Muscle of leg (tissue), 11 donors: ENCODE results near the gene SLIT1. TPM values are rescaled to one million over a fixed set of nuclear protein-coding genes. Genes with fewer than 3 reads are reported as not detected.

ENCODE experiments used
- DNase-seq: peaks from one replicate; pipeline ENCODE4 v3.0.0; 2013
- H3K27ac ChIP-seq: one replicate; pipeline ENCODE4 v1.5.1; 2013; ENCODE audit warnings: mild to moderate bottlenecking, low read length, control low read depth
- H3K27me3 ChIP-seq: one replicate; pipeline ENCODE4 v1.6.1; 2013; ENCODE audit warnings: low read length; ENCODE audit not compliant: control insufficient read depth, insufficient read depth
- H3K36me3 ChIP-seq: one replicate; pipeline ENCODE4 v1.6.1; 2013; ENCODE audit warnings: low read length; ENCODE audit not compliant: control insufficient read depth, insufficient read depth
- H3K4me1 ChIP-seq: one replicate; pipeline ENCODE4 v1.6.1; 2013; ENCODE audit warnings: low read length; ENCODE audit not compliant: control insufficient read depth, insufficient read depth
- H3K4me3 ChIP-seq: one replicate; pipeline ENCODE4 v1.5.1; 2013; ENCODE audit warnings: low read length, control low read depth
- H3K9me3 ChIP-seq: replicated peaks from 2 replicates; pipeline ENCODE4 v1.6.1; 2013; ENCODE audit warnings: low read depth, low read length; ENCODE audit not compliant: control insufficient read depth
- whole genome bisulfite sequencing: methylation state at CpG from one replicate; pipeline ENCODE4 v1.1.5; 2013; ENCODE audit warnings: missing lambda C conversion rate; ENCODE audit not compliant: insufficient coverage; 5-methylcytosine and 5-hydroxymethylcytosine counted together
- polyA plus RNA-seq, 8 donors: library from polyadenylated mRNA; unstranded; fragments of 120-200 nt; gene quantifications; one replicate each; pipeline versions ENCODE4 v1.2.1 to v1.2.3, GENCODE V29; 2013; ENCODE audit warnings: inconsistent platforms in 1 of 8, low replicate concordance in 1 of 8; ENCODE audit not compliant: insufficient read length in 8 of 8, insufficient read depth in 1 of 8
- total RNA-seq: library from RNA; stranded (reverse); fragments of 120-200 nt; gene quantifications from one replicate; pipeline ENCODE4 v1.2.4, GENCODE V29; 2013

Gene SLIT1
- total and polyA plus RNA-seq, 9 donors: 0.35 to 1.4 (median 1.1) TPM

- no peak for DNase-seq
- H3K27ac ChIP-seq: no peak overlapping the region
- 70% methylated on average over 7 of the region's 7 CpGs for WGBS
- H3K9me3 ChIP-seq: peaks cover 3% of the 10 kb centered on the region
- no peaks in the 10 kb centered on the region for H3K36me3 ChIP-seq
- no peak overlapping the region for H3K4me3 ChIP-seq
- peaks cover 2% of the 10 kb centered on the region for H3K4me1 ChIP-seq
- no peaks in the 10 kb centered on the region for H3K27me3 ChIP-seq
Measured at GRCh38 chr10:97049670-97050069, 136.1 kb downstream of the SLIT1 start.

GRCh38 chr10:97048649-97049427 is 136.9 kb downstream of the SLIT1 start:
- no peak for DNase-seq
- no peaks in the 10 kb centered on the region for H3K36me3 ChIP-seq
- no peak overlapping the region for H3K27ac ChIP-seq
- peaks cover 2% of the 10 kb centered on the region for H3K4me1 ChIP-seq
- 92% methylated on average over 22 of the region's 23 CpGs for WGBS
- H3K9me3 ChIP-seq: peaks cover 3% of the 10 kb centered on the region
- H3K4me3 ChIP-seq: no peak overlapping the region
- no peaks in the 10 kb centered on the region for H3K27me3 ChIP-seq

DNA sequence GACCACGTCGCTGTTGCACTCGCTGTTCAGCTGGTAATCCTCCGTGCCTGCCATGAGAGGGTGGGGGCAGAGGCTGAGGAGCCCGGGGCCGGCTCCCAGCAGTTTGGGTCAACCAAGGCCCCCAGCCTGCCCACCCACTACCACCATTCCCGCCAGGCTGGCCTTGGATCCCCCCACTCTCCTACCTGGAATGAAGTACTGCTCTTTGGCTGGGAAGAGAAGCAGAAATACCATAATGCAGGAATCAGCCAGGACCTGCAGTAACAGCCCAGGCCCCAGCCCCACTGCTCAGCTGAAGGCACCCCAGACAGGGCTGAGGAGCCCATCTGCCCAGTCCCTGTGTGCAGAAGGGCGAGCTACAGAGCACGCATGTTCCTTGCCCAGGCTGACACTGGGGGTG is 138.0 kb downstream of the SLIT1 start:
- 84% methylated on average over 6 of the region's 9 CpGs for WGBS
- Histone ChIP-seq H3K4me3 (no peak overlapping the region), H3K27me3 (no peaks in the 10 kb centered on the region), H3K4me1 (peaks cover 2% of the 10 kb centered on the region), H3K36me3 (no peaks in the 10 kb centered on the region), H3K27ac (no peak overlapping the region), H3K9me3 (peaks cover 3% of the 10 kb centered on the region)
- DNase-seq: no peak

GRCh38 chr10:97047083-97047736 is 138.5 kb downstream of the SLIT1 start:
- peak; percentile 47 for DNase-seq

DNA sequence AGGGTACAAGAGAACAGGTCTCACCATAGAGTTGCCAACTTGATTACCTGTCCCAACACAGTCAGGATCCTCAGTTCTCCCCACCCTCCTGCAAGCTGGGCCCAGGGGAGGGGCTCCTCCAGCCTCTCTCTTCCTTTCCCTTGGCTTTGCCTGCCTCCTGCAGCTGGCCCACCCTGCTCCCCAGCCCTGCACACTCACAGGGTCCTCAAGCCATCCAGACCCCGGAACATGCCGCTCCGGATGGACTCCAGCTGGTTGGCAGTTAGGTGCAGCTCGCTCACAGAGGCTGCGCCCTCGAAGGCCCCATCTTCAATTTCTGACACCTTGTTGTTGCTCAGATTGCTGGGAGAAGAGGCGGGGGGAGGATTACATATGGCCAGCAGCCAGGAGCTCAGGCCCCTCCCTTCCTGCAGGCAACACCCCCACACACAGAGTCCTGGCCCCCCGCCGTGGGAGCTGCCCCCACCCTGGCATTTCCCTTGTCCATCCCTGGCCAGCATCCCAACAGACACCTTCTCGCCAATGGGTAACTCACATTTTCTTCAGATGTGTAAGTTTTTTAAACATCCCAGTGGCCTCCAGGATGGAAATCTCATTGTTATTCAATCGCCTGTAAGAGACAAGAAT is 139.2 kb downstream of the SLIT1 start:
- H3K36me3 ChIP-seq: no peaks in the 10 kb centered on the region

More at GRCh38 chr10:97047083-97047736, 138.5 kb downstream of the SLIT1 start:
- Histone ChIP-seq H3K4me1 (peaks cover 2% of the 10 kb centered on the region), H3K27ac (no peak overlapping the region), H3K36me3 (no peaks in the 10 kb centered on the region), H3K4me3 (no peak overlapping the region), H3K9me3 (peaks cover 3% of the 10 kb centered on the region), H3K27me3 (no peaks in the 10 kb centered on the region)
- 78% methylated on average over 2 of the region's 5 CpGs for WGBS

DNA sequence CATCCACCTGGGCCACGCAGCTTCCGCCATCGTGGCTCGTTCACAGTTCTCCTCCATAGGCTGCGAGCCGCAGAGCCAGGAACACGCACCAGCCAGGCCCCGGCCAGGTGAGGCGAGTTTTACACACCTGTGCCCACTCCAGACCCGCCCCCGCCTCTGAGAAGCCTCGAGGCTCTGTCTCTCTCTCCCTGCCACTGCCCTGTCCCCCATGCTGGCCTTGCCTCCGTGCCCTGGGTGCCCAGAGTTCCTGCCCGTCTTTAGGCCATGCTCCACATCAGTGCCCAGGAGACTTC is 142.2 kb downstream of the SLIT1 start:
- no peak for DNase-seq
- no peaks in the 10 kb centered on the region for H3K27me3 ChIP-seq
- peaks cover 3% of the 10 kb centered on the region for H3K9me3 ChIP-seq
- H3K4me1 ChIP-seq: peaks cover 2% of the 10 kb centered on the region
- WGBS: 87% methylated on average over 14 of the region's 14 CpGs
- H3K4me3 ChIP-seq: no peak overlapping the region
- H3K36me3 ChIP-seq: no peaks in the 10 kb centered on the region
- no peak overlapping the region for H3K27ac ChIP-seq

More for the DNA sequence above, 139.2 kb downstream of the SLIT1 start:
- peaks cover 3% of the 10 kb centered on the region for H3K9me3 ChIP-seq
- DNase-seq: no peak
- no peak overlapping the region for H3K4me3 ChIP-seq
- H3K4me1 ChIP-seq: peaks cover 2% of the 10 kb centered on the region
- H3K27ac ChIP-seq: no peak overlapping the region
- WGBS: 41% methylated on average over 7 of the region's 11 CpGs
- no peaks in the 10 kb centered on the region for H3K27me3 ChIP-seq

GRCh38 chr10:97042716-97043562 is 142.8 kb downstream of the SLIT1 start:
- peaks cover 3% of the 10 kb centered on the region for H3K9me3 ChIP-seq
- peaks cover 5% of the 10 kb centered on the region for H3K4me1 ChIP-seq
- H3K27me3 ChIP-seq: no peaks in the 10 kb centered on the region
- whole genome bisulfite sequencing: 79% methylated on average over 35 of the region's 38 CpGs
- DNase-seq: no peak
- H3K4me3 ChIP-seq: no peak overlapping the region
- H3K36me3 ChIP-seq: no peaks in the 10 kb centered on the region
- H3K27ac ChIP-seq: no peak overlapping the region

- 86% methylated on average over 5 of the region's 5 CpGs for WGBS
- no peaks in the 10 kb centered on the region for H3K27me3 ChIP-seq
Measured at GRCh38 chr10:97042081-97042480, 143.7 kb downstream of the SLIT1 start.

DNA sequence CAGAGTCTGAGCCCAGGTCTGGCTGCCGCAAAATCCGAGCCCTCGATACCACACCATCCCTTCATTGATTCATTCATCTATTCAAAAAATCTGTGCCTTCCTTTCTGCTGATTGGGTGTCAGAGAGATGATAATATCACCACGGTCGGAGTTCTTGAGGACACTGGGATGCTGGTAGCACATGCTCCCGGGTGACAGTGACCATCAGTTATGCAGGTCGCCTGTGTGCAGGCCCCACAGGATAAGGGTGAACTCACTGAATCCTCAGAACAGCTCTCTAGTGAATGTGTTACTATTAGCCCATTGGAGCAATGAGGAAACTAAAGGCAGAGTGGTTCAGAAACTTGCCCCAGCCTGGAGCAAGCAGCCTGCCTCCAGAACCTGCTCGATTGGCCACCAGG is 145.1 kb downstream of the SLIT1 start:
- no peak for DNase-seq
- H3K27me3 ChIP-seq: no peaks in the 10 kb centered on the region
- peaks cover 11% of the 10 kb centered on the region for H3K4me1 ChIP-seq
- H3K36me3 ChIP-seq: no peaks in the 10 kb centered on the region
- H3K4me3 ChIP-seq: no peak overlapping the region
- peaks cover 3% of the 10 kb centered on the region for H3K9me3 ChIP-seq
- 92% methylated on average over 4 of the region's 8 CpGs for WGBS
- H3K27ac ChIP-seq: no peak overlapping the region

More at GRCh38 chr10:97042081-97042480, 143.7 kb downstream of the SLIT1 start:
- H3K27ac ChIP-seq: no peak overlapping the region
- no peak overlapping the region for H3K4me3 ChIP-seq
- peaks cover 3% of the 10 kb centered on the region for H3K9me3 ChIP-seq
- no peaks in the 10 kb centered on the region for H3K36me3 ChIP-seq
- no peak for DNase-seq
- H3K4me1 ChIP-seq: peaks cover 11% of the 10 kb centered on the region

GRCh38 chr10:97040248-97040584 is 145.5 kb downstream of the SLIT1 start:
- Histone ChIP-seq H3K4me3 (no peak overlapping the region), H3K9me3 (peaks cover 3% of the 10 kb centered on the region), H3K27ac (no peak overlapping the region), H3K36me3 (no peaks in the 10 kb centered on the region), H3K27me3 (no peaks in the 10 kb centered on the region), H3K4me1 (peaks cover 11% of the 10 kb centered on the region)
- DNase-seq: no peak
- 100% methylated on average over 3 of the region's 9 CpGs for WGBS
